Keratinocyte (primary cell): Measurements from ENCODE around the gene RSPO3. TPM values are rescaled to one million over a fixed set of nuclear protein-coding genes. Genes with fewer than 3 reads are reported as not detected.

Source experiments
- DNase-seq: peaks from one replicate; pipeline ENCODE4 v3.0.0-alpha.2; 2011; ENCODE audit warnings: low read depth, missing footprints, low spot score
- FAIRE-seq: peaks from 2 replicates; lab custom pipeline; 2011; peaks lifted over from hg19 to GRCh38; lab: Jason Lieb, UNC
- H2AFZ ChIP-seq: 2 replicates; pipeline ENCODE4 v1.6.0; 2012; ENCODE audit warnings: low read length, control low read depth, inconsistent platforms; ENCODE audit not compliant: control insufficient read depth
- H3K27ac ChIP-seq: 2 replicates; pipeline ENCODE4 v1.5.1; 2011; ENCODE audit warnings: low read length; ENCODE audit not compliant: control insufficient read depth, insufficient read depth
- H3K27me3 ChIP-seq: 3 replicates; pipeline ENCODE4 v1.6.0; 2011; ENCODE audit warnings: low read length; ENCODE audit not compliant: control insufficient read depth, insufficient read depth; ENCODE audit errors: extremely low read depth
- H3K36me3 ChIP-seq, 2 experiments: 2 replicates in 1 of 2; 3 replicates in 1 of 2; pipeline ENCODE4 v1.5.1; 2011; ENCODE audit warnings: low read length in 2 of 2, mild to moderate bottlenecking in 1 of 2; ENCODE audit not compliant: control insufficient read depth in 2 of 2, insufficient read depth in 2 of 2; ENCODE audit errors: extremely low read depth in 1 of 2
- H3K4me1 ChIP-seq: 3 replicates; pipeline ENCODE4 v1.5.1; 2011; ENCODE audit warnings: low read length; ENCODE audit not compliant: control insufficient read depth, insufficient read depth; ENCODE audit errors: extremely low read depth
- H3K4me2 ChIP-seq: 3 replicates; pipeline ENCODE4 v1.6.0; 2011; ENCODE audit warnings: low read depth, low read length; ENCODE audit not compliant: control insufficient read depth, insufficient read depth; ENCODE audit errors: extremely low read depth
- H3K4me3 ChIP-seq, 3 experiments: fragments of 200-600 bp in 1 of 3; sonication (generic) in 1 of 3; 2 replicates in 2 of 3; 3 replicates in 1 of 3; pipeline ENCODE4 v1.5.1; 2011 to 2016; ENCODE audit warnings: low read length in 3 of 3, mild to moderate bottlenecking in 3 of 3, control low read depth in 2 of 3, inconsistent platforms in 1 of 3, low read depth in 1 of 3, mixed read lengths in 1 of 3, mixed run types in 1 of 3, moderate library complexity in 1 of 3; ENCODE audit not compliant: control insufficient read depth in 2 of 3, insufficient read depth in 2 of 3; ENCODE audit errors: extremely low read depth in 1 of 3
- H3K79me2 ChIP-seq: 2 replicates; pipeline ENCODE4 v1.6.0; 2012; ENCODE audit warnings: low read length; ENCODE audit not compliant: control insufficient read depth, insufficient read depth
- H3K9ac ChIP-seq: 3 replicates; pipeline ENCODE4 v1.6.0; 2011; ENCODE audit warnings: low read length; ENCODE audit not compliant: control insufficient read depth, insufficient read depth; ENCODE audit errors: extremely low read depth
- H3K9me1 ChIP-seq: 3 replicates; pipeline ENCODE4 v1.6.0; 2011; ENCODE audit warnings: low read length; ENCODE audit not compliant: control insufficient read depth, insufficient read depth; ENCODE audit errors: extremely low read depth
- H3K9me3 ChIP-seq: 2 replicates; pipeline ENCODE4 v1.5.1; 2012; ENCODE audit warnings: low read depth, low read length; ENCODE audit not compliant: control insufficient read depth
- H4K20me1 ChIP-seq: 3 replicates; pipeline ENCODE4 v1.6.0; 2011; ENCODE audit warnings: low read length; ENCODE audit not compliant: control insufficient read depth, insufficient read depth; ENCODE audit errors: extremely low read depth
- CTCF ChIP-seq, 3 experiments: IDR thresholded peaks in 1 of 3; conservative IDR thresholded peaks in 1 of 3; optimal IDR thresholded peaks in 1 of 3; 2 replicates in 2 of 3; 3 replicates in 1 of 3; pipeline versions ENCODE3 to v1.5.1; 2011; ENCODE audit warnings: low read length in 3 of 3, mild to moderate bottlenecking in 3 of 3, moderate library complexity in 2 of 3, control low read depth in 1 of 3, inconsistent platforms in 1 of 3; ENCODE audit not compliant: insufficient read depth in 2 of 3; ENCODE audit errors: extremely low read depth in 1 of 3
- EZH2 ChIP-seq: IDR thresholded peaks from one replicate; pipeline ENCODE4 v1.6.1; 2012; ENCODE audit warnings: inconsistent platforms, mild to moderate bottlenecking, low read length, moderate library complexity
- dilution Hi-C: fragments of 300-500 bp; cut with MboI; formaldehyde crosslinking; loops from one replicate; pipeline ENCODE4 v1.7.0; 2020; ENCODE audit warnings: low sequenced_read_pairs; ENCODE audit not compliant: extremely low pct_ligation_motif_present
- polyA plus RNA-seq, 5 experiments: library from polyadenylated mRNA; depleted of rRNA in 3 of 5; stranded (reverse) in 3 of 5; stranded (forward) in 1 of 5; unstranded in 1 of 5; fragments of >200 nt; gene quantifications; 1 replicate in 1 of 5; 2 replicates in 3 of 5; 3 replicates in 1 of 5; pipeline versions ENCODE4 v1.2.1 to v1.2.3, GENCODE V29; 2011 to 2012; ENCODE audit warnings: missing spikeins in 2 of 5, low read depth in 1 of 5, low replicate concordance in 1 of 5

Gene RSPO3
- polyA plus RNA-seq, 1 donor (not counting 4 experiments of a cell fraction or from before 2014, with no cell fraction given): not detected

GRCh38 chr6:127180426-127180825 lies 62.0 kb downstream of the RSPO3 start:
- DNase-seq (no peak), FAIRE-seq (no peak)
- no peaks in the 10 kb centered on the region for H3K36me3 ChIP-seq
- TF ChIP-seq CTCF (optimal IDR thresholded peaks at IDR 0.05 in 1 of 3, IDR thresholded peaks at IDR 0.05 in 1 of 3, conservative IDR thresholded peaks at IDR 0.05 in 1 of 3; ENCODE audit: extremely low read depth in 1 of 3, insufficient read depth in 2 of 3, low read length in 3 of 3): no peak
- TF ChIP-seq EZH2: no peak
- H4K20me1 ChIP-seq: no peaks in the 10 kb centered on the region
- H3K4me1 ChIP-seq: no peaks in the 10 kb centered on the region
- H3K27me3 ChIP-seq: no peaks in the 10 kb centered on the region
- no peak overlapping the region for H3K9ac ChIP-seq
- no peak overlapping the region for H3K4me3 ChIP-seq
- no peaks in the 10 kb centered on the region for H3K79me2 ChIP-seq
- H3K9me1 ChIP-seq: no peaks in the 10 kb centered on the region
- H2AFZ ChIP-seq: no peak overlapping the region
- dilution Hi-C loops: no loop called here
- no peaks in the 10 kb centered on the region for H3K9me3 ChIP-seq
- no peak overlapping the region for H3K4me2 ChIP-seq
- H3K27ac ChIP-seq: no peak overlapping the region

DNA sequence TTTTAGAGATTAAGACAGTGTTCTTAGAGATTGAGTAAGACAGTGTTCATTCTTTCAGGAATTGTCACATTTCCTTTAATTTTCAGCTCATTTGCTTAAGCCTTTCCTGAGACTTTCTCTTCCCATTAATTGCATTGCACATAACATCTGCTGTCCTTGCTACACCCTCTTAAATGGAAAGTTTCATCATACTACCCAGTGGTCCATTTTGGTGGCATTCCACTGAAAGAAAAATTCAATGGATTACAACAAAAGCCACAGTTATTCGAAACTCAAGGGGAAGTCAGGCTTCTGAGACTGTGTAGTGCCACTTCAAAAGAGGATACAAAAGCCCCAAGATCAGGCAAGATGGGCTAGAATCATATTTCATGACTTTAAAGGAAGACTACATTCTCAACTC lies 64.0 kb downstream of the RSPO3 start:
- H4K20me1 ChIP-seq: no peaks in the 10 kb centered on the region
- H3K27me3 ChIP-seq: no peaks in the 10 kb centered on the region
- no peaks in the 10 kb centered on the region for H3K4me1 ChIP-seq
- TF ChIP-seq EZH2 (no peak), CTCF (optimal IDR thresholded peaks at IDR 0.05 in 1 of 3, IDR thresholded peaks at IDR 0.05 in 1 of 3, conservative IDR thresholded peaks at IDR 0.05 in 1 of 3; ENCODE audit: extremely low read depth in 1 of 3, insufficient read depth in 2 of 3, low read length in 3 of 3) (no peak)
- dilution Hi-C loops: no loop called here
- no peak overlapping the region for H2AFZ ChIP-seq
- no peaks in the 10 kb centered on the region for H3K9me1 ChIP-seq
- FAIRE-seq: no peak
- no peak overlapping the region for H3K9ac ChIP-seq
- no peaks in the 10 kb centered on the region for H3K9me3 ChIP-seq
- H3K79me2 ChIP-seq: no peaks in the 10 kb centered on the region
- DNase-seq: no peak
- H3K36me3 ChIP-seq: no peaks in the 10 kb centered on the region
- no peak overlapping the region for H3K27ac ChIP-seq
- H3K4me2 ChIP-seq: no peak overlapping the region
- H3K4me3 ChIP-seq: no peak overlapping the region
